T-helper 2 cell treated with Interferon-gamma antibody and Interleukin-4, amounts not matched to agents 5 μg/mL and 100 μg/mL, for 36 hours (primary cell): Measurements from ENCODE around the gene DNASE2.
"Not testable (repeated sequence)": the region's sequence is repeated elsewhere in the genome, so short reads cannot be mapped to it uniquely, and the experiment has no call there.

Experiments used
- DNase-seq: peaks from one replicate; pipeline ENCODE4 v3.0.0; 2021; ENCODE audit warnings: low spot score
- H3K27ac Mint-ChIP-seq: one replicate; pipeline ENCODE4 v1.8.0; 2021; ENCODE audit warnings: mild to moderate bottlenecking, mixed read lengths
- H3K27me3 Mint-ChIP-seq: one replicate; pipeline ENCODE4 v1.8.0; 2021; ENCODE audit warnings: low read depth, mixed read lengths
- H3K36me3 Mint-ChIP-seq: one replicate; pipeline ENCODE4 v1.8.0; 2021; ENCODE audit warnings: low read depth, mixed read lengths
- H3K4me1 Mint-ChIP-seq: one replicate; pipeline ENCODE4 v1.8.0; 2021; ENCODE audit warnings: low read depth, mixed read lengths
- H3K4me3 Mint-ChIP-seq: one replicate; pipeline ENCODE4 v1.8.0; 2022; ENCODE audit warnings: mild to moderate bottlenecking, moderate library complexity, mixed read lengths
- H3K9me3 Mint-ChIP-seq: one replicate; pipeline ENCODE4 v1.8.0; 2021; ENCODE audit warnings: mixed read lengths

DNASE2 gene

DNA sequence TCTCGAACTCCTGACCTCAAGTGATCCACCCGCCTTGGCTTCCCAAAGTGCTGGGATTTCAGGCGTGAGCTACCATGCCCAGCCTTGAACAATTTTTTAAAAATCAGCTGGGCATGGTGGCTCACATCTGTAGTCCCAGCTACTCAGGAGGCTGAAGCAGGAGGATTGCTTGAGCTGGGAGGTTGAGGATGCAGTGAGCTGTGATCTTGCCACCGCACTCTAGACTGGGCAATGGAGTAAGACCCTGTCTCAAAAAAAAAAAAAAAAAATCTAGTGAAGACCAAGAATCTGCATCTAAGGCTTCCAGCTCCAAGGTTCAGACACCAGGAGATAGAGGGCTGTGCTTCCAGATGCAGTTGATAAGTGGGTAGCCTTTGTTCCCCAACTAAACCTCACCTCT, 17.1 kb downstream of the DNASE2 start:
- Mint-ChIP-seq H3K27me3 (no peaks in the 10 kb centered on the region), H3K27ac (no peak overlapping the region), H3K9me3 (no peaks in the 10 kb centered on the region), H3K36me3 (no peaks in the 10 kb centered on the region), H3K4me1 (peaks cover 14% of the 10 kb centered on the region), H3K4me3 (no peak overlapping the region)
- no peak for DNase-seq

DNA sequence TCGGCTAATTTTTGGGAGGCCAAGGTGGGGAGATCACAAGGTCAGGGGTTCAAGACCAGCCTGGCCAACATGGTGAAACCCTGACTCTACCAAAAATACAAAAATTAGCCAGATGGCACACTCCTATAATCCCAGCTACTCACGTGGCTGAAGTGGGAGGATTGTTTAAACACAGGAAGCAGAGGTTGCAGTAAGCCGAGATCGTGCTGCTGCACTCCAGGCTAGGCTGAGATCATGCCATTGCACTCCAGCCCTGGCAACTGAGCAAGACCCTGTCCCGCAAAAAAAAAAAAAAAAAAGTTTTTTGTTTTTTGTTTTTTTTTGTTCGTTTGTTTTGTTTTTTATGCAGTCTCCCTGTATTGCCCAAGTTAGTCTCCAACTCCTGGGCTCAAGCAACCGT, 21.7 kb downstream of the DNASE2 start:
- H3K36me3 Mint-ChIP-seq = no peaks in the 10 kb centered on the region

DNA sequence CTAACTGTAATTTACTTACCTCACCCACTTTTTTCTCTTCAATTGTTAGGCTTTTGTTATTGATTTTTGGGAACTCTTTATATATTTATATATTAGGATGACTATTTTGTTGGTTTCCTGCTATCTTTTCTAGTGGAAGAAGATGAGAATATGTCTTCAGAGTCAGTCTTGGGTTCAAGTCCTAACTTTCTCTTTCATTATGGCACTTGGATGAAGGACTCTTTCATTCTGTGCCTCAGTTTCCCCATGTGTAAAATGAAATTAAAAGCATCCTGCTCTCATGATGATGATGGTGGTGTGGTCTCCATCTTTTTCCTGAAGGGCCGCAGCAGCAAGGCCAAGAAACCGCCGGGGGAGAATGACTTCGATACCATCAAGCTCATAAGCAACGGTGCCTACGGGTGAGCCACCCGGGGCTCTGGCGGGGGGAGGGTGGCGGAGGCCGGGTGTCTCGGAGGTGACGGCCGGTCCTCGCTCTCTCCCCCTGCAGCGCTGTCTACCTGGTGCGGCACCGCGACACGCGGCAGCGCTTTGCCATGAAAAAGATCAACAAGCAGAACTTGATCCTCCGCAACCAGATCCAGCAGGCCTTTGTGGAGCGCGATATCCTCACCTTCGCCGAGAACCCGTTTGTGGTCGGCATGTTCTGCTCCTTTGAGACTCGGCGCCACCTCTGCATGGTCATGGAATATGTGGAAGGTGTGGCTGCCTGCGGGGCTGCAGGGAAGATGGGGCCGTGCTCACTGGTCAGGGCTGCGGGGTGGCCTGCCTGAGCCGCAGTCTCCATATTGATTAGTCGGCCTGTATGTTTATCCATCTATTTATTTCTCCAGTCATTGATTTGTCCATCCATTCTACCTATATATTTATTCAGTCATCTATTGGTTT, 23.0 kb downstream of the DNASE2 start:
- Mint-ChIP-seq H3K4me3 (no peak overlapping the region), H3K27ac (no peak overlapping the region), H3K4me1 (no peaks in the 10 kb centered on the region), H3K27me3 (no peaks in the 10 kb centered on the region), H3K9me3 (no peaks in the 10 kb centered on the region), H3K36me3 (no peaks in the 10 kb centered on the region)
- DNase-seq = no peak

More for the DNA sequence above, 21.7 kb downstream of the DNASE2 start:
- Mint-ChIP-seq H3K4me3 (no peak overlapping the region), H3K27ac (no peak overlapping the region), H3K27me3 (no peaks in the 10 kb centered on the region), H3K4me1 (no peaks in the 10 kb centered on the region), H3K9me3 (no peaks in the 10 kb centered on the region)
- DNase-seq = no peak

DNA sequence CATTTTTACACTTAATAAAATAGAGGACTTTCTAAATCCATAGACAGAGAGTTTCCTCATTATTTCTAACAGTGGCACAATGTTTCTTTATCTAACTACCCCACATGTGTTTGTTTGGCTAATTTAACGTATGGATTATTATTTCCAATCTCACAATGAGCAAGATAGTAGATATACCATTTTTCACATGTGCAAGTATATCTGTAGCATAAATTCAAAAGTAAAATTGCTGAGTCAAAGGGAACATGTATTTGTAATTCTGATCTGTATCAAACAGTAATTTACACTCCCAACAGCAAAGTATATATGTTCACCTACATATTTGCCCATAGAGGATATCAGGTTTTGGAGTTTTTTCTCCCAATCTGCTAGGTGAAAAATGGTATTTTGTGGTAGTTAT, 24.6 kb downstream of the DNASE2 start:
- H3K36me3 Mint-ChIP-seq = no peaks in the 10 kb centered on the region
- H3K9me3 Mint-ChIP-seq = no peaks in the 10 kb centered on the region
- no peaks in the 10 kb centered on the region for H3K27me3 Mint-ChIP-seq
- H3K27ac Mint-ChIP-seq = no peak overlapping the region
- H3K4me1 Mint-ChIP-seq = no peaks in the 10 kb centered on the region
- no peak overlapping the region for H3K4me3 Mint-ChIP-seq
- DNase-seq = no peak

DNA sequence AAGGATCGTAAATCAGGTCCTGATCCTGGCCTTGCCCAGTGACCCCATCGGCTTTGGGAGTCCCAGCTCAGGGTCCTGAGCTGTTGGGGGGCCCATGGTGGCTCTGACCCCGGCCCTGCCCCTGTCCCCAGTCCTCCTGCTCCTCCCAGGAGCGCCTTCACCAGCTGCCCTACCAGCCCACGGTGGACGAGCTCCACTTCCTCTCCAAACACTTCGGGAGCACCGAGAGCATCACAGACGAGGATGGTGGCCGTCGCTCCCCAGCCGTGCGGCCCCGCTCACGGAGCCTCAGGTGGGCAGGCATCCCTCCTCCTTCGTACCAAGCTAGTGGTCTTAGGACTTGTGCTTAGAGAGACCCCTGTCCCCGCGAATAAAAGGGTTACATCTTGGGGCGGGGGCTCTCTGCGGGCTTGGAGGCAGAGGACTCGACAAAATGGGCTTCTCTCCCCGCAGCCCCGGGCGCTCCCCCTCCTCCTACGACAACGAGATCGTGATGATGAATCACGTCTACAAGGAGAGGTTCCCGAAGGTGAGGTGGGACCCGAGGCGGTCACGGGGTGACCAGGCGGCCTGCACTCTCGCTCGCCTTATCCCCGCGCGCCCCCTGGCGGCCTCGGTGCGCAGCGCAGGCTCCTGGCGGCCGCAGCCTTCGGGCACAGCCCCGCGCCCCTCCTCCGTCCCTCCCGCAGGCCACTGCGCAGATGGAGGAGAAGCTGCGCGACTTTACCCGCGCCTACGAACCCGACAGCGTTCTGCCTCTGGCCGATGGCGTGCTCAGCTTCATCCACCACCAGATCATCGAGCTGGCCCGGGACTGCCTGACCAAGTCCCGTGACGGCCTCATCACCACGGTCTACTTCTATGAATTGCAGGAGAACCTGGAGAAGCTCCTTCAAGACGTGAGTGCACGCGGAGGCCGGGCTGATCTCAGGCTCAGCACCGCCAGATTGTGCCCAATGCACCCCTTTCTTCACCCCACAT, 33.8 kb downstream of the DNASE2 start:
- DNase-seq = peak; percentile 90
- no peaks in the 10 kb centered on the region for H3K4me1 Mint-ChIP-seq
- H3K4me3 Mint-ChIP-seq = peak overlapping the region; percentile 67
- no peaks in the 10 kb centered on the region for H3K9me3 Mint-ChIP-seq
- H3K36me3 Mint-ChIP-seq = no peaks in the 10 kb centered on the region
- H3K27ac Mint-ChIP-seq = no peak overlapping the region
- H3K27me3 Mint-ChIP-seq = peaks cover 6% of the 10 kb centered on the region

DNA sequence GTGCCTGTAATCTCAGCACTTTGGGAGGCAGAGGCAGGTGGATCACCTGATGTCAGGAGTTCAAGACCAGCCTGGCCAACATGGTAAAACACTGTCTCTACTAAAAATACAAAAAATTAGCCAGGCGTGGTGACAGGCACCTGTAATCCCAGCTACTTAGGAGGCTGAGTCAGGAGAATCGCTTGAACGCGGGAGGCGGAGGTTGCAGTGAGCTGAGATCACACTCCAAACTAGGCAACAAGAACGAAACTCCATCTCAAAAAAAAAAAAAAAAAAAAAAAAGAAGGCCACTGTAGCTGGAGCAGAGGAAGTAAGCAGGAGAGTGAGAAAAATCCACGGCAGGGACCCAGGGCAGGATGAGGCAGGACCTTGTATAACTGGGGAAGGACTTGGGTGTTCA, 34.6 kb downstream of the DNASE2 start:
- DNase-seq = not testable (repeated sequence)

DNA sequence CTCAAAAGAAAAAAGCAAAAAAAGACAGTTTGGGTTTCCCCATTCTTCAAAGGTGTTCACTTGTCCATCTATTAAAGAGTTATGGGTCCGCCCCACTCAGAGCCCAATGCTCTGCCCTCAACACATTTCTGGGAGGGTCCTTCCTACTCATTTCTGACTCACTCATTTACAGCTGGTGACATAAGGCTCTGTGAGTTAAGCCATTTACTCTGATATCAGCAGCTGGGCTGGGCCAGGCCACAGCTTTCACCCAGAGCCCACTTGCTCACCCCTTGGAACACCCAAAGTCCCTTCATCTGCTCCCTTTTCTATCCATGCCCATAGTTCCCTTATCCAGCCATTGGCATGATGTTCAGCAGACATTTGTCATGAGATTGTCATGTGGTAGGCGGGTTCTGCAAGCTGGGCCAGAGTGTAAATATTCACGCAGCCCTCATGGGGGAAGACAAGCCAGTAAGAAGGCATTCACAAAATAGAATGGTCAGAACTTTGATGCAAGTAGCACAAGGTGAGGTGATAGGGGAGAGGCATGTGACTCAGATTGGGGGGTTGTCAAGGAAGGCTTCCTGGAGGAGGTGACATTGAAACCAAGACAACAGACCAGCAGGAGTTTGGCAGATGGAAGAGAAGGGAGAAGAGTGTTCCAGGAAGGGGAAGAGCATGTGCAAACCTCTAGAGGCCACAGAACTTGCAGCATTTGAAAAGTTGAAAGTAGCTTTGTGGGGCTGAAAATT, 37.1 kb downstream of the DNASE2 start:
- peaks cover 33% of the 10 kb centered on the region for H3K27me3 Mint-ChIP-seq
- no peaks in the 10 kb centered on the region for H3K9me3 Mint-ChIP-seq
- DNase-seq = no peak
- no peak overlapping the region for H3K4me3 Mint-ChIP-seq
- H3K27ac Mint-ChIP-seq = no peak overlapping the region
- H3K4me1 Mint-ChIP-seq = peaks cover 18% of the 10 kb centered on the region
- no peaks in the 10 kb centered on the region for H3K36me3 Mint-ChIP-seq

More for the DNA sequence above, 34.6 kb downstream of the DNASE2 start:
- H3K36me3 Mint-ChIP-seq, H3K9me3 Mint-ChIP-seq, H3K27ac Mint-ChIP-seq, H3K4me1 Mint-ChIP-seq, H3K4me3 Mint-ChIP-seq, H3K27me3 Mint-ChIP-seq: not testable (repeated sequence)

DNA sequence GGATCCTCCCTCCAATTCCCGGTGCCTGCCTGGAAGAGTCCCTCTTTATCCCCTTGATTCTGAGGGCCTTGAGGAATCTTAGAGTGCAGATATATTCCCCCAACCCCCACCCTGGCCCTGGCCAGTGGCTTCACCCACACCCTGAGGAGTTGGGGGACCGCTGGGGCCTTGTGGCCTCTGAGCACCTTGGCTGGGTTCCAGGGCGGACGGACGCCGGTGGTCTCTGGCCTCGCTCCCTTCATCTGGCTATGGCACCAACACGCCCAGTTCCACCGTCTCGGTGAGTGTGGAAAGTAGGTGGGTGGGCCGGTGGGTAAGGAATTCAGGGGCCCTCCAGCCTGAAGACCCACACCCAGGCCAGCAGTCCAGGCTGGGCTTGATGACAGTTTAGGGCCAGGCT, 37.9 kb downstream of the DNASE2 start:
- no peak overlapping the region for H3K27ac Mint-ChIP-seq
- no peaks in the 10 kb centered on the region for H3K36me3 Mint-ChIP-seq
- peaks cover 39% of the 10 kb centered on the region for H3K27me3 Mint-ChIP-seq
- no peak overlapping the region for H3K4me3 Mint-ChIP-seq
- no peaks in the 10 kb centered on the region for H3K9me3 Mint-ChIP-seq
- DNase-seq = no peak
- H3K4me1 Mint-ChIP-seq = peaks cover 23% of the 10 kb centered on the region

DNA sequence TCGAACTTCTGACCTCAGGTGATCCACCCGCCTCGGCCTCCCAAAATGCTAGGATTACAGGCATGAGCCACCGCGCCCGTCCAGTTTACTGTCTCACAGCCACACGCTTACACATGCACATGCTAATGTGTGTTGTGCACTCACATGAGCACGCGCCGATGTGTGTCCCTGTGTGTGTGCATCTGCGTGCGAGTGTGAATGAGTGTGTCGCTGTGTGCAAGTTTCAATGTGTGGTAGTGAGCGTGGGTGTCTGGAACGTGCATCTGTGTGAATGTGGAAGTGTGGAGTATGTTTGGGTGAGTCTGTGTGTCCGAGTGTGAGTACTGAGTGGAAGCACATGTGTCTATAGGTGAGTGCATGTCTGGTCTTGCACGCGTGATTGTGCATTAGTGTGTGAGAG, 38.7 kb downstream of the DNASE2 start:
- Mint-ChIP-seq H3K9me3 (no peaks in the 10 kb centered on the region), H3K27me3 (peaks cover 44% of the 10 kb centered on the region), H3K36me3 (no peaks in the 10 kb centered on the region), H3K4me3 (no peak overlapping the region), H3K4me1 (peaks cover 23% of the 10 kb centered on the region), H3K27ac (no peak overlapping the region)
- DNase-seq = no peak

DNA sequence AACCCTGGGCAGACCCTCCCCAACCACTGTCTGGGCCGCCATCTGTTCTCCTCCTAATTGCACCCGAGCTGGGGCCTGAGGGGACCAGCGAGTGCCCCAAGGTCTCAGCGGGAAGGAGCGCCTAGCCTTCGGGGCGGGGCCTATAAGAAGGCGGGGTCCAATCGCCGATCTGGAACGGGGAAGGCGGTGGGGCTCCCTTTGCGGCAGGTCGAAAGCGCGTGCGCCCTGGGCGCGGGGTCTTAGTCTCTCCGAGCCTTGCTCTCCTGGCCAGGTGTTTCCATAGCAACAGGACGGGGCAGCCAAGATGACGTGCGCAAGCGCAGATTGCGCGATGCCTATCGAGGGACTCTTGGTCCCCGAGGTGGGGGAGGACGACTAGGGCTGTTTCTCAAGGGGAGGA, 40.2 kb downstream of the DNASE2 start:
- Mint-ChIP-seq H3K4me1 (peaks cover 24% of the 10 kb centered on the region), H3K27me3 (peaks cover 57% of the 10 kb centered on the region), H3K9me3 (no peaks in the 10 kb centered on the region), H3K27ac (no peak overlapping the region), H3K4me3 (peak overlapping the region; percentile 58), H3K36me3 (no peaks in the 10 kb centered on the region)
- DNase-seq = peak; percentile 26

DNA sequence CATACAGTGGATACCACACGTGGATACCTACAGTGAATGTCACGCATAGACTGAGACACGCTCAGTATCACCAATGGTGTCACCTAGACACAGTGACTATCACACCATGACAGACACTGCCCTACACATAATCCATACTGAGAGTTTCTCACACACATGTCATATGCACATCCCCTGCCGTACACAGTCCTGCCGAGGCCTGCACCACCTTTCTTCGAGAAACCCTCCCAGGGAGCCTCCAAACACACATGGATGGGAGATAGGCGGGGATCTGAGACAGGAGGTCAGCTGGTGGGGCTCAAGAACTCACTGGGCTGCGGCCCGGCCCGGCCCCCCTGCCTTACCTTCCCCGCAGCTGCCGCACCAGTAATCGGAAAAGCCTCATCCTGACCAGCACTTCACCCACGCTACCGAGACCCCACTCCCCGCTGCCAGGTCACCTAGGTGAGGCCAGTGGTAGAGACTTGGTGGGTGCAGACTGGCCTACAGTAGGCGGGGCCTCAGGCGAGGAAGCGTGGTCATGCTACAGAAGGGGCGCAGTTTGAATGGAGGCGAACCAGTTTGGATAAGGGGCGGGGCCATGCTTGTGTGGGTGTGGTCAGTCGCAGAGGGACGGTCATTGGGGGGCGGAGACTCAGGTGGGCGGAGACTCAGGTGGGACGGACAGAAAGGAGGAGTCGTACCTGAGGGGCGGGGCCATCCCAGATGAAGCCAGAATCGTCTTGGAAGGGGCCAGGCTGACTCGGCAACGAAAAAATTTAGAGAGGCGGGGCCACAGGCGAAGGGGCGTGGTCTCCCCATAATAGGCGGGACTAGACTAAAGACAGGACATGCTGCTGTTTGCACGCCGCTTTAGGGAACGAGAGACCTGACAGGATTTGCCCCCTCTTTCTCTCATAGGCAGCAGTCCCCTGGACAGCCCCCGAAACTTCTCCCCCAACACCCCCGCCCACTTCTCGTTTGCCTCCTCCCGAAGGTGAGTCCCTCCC, 40.9 kb downstream of the DNASE2 start:
- Mint-ChIP-seq H3K27me3 (peaks cover 64% of the 10 kb centered on the region), H3K36me3 (no peaks in the 10 kb centered on the region), H3K4me1 (peaks cover 27% of the 10 kb centered on the region), H3K4me3 (peak overlapping the region; percentile 58), H3K9me3 (no peaks in the 10 kb centered on the region), H3K27ac (no peak overlapping the region)
- DNase-seq = peak; percentile 49

DNA sequence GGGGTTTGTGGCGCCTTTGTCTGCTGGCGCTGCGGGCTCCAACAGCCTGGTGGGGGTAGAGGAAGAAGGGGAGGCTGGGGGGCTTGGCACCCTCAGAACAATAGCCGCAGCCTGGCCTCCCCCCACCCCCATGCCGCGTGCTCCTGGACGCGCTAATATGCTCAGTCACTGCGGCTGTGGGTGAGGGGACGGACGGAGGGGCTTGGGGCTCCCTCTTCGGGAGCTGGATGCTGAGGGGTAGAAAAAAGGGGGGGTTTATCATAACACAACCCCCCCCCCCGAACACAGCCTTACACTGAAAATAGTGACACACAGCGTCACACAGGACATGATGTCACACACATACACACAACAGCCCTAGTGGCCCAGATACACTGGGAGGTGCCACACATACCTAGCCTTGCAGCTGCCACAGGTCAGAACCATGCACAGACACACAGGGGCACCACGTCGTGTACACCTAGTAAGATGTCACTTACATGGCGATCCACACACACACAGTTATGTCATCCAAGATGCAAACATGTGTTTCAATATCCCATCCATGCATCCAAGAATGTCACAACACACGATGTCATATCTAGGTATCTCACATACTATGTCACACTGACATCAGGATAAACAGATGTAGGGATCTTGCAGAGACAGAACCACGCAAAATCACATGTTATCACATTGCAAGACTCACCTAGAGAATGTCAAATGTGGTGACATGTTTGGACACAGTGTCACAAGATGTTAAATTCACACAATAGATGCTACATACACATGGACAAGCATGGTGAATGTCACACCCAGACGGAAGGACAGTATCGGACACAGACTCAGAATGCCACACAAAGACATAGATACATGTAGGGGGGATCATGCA, 42.1 kb downstream of the DNASE2 start:
- Mint-ChIP-seq H3K36me3 (no peaks in the 10 kb centered on the region), H3K4me1 (peaks cover 32% of the 10 kb centered on the region), H3K9me3 (no peaks in the 10 kb centered on the region), H3K4me3 (peak overlapping the region; percentile 70), H3K27ac (peak overlapping the region; percentile 16), H3K27me3 (peaks cover 73% of the 10 kb centered on the region)
- peak; percentile 23 for DNase-seq
